T-helper 1 cell treated with Interleukin-12 subunit alpha and Interleukin-12 subunit beta and Interleukin-4 antibody, amounts not matched to agents 30 μg/mL and 1 μg/mL, for 36 hours (primary cell): ENCODE data around the gene SLC9A7.
A peak's percentile ranks its signal among the peaks of the same experiment; 100 is the strongest.

Source experiments
- H3K27ac Mint-ChIP-seq: one replicate; pipeline ENCODE4 v1.8.0; 2021; ENCODE audit warnings: mild to moderate bottlenecking, mixed read lengths
- H3K27me3 Mint-ChIP-seq: one replicate; pipeline ENCODE4 v1.8.0; 2021; ENCODE audit warnings: low read depth, mixed read lengths
- H3K36me3 Mint-ChIP-seq: one replicate; pipeline ENCODE4 v1.8.0; 2021; ENCODE audit warnings: low read depth, mixed read lengths
- H3K4me1 Mint-ChIP-seq: one replicate; pipeline ENCODE4 v1.8.0; 2021; ENCODE audit warnings: low read depth, mixed read lengths
- H3K4me3 Mint-ChIP-seq: one replicate; pipeline ENCODE4 v1.8.0; 2021; ENCODE audit warnings: mild to moderate bottlenecking, moderate library complexity, mixed read lengths
- H3K9me3 Mint-ChIP-seq: one replicate; pipeline ENCODE4 v1.8.0; 2021; ENCODE audit warnings: mixed read lengths

The SLC9A7 gene

GRCh38 chrX:46762963-46763362, 4.0 kb upstream of the SLC9A7 start:
- no peaks in the 10 kb centered on the region for H3K36me3 Mint-ChIP-seq

GRCh38 chrX:46759645-46759974, 692 bp upstream of the SLC9A7 start:
- peaks cover 5% of the 10 kb centered on the region for H3K27me3 Mint-ChIP-seq

More at GRCh38 chrX:46762963-46763362, 4.0 kb upstream of the SLC9A7 start:
- Mint-ChIP-seq H3K4me3 (no peak overlapping the region), H3K4me1 (peaks cover 2% of the 10 kb centered on the region), H3K27me3 (peaks cover 5% of the 10 kb centered on the region), H3K9me3 (peaks cover 3% of the 10 kb centered on the region), H3K27ac (no peak overlapping the region)

GRCh38 chrX:46758163-46758955, 559 bp downstream of the SLC9A7 start:
- H3K36me3 Mint-ChIP-seq, result no peaks in the 10 kb centered on the region
- H3K9me3 Mint-ChIP-seq, result peaks cover under 1% of the 10 kb centered on the region
- peak overlapping the region; percentile 85 for H3K27ac Mint-ChIP-seq
- peaks cover 11% of the 10 kb centered on the region for H3K4me1 Mint-ChIP-seq
- H3K27me3 Mint-ChIP-seq, result peaks cover 5% of the 10 kb centered on the region
- peak overlapping the region; percentile 93 for H3K4me3 Mint-ChIP-seq

More at GRCh38 chrX:46759645-46759974, 692 bp upstream of the SLC9A7 start:
- H3K36me3 Mint-ChIP-seq, result no peaks in the 10 kb centered on the region
- peaks cover 8% of the 10 kb centered on the region for H3K4me1 Mint-ChIP-seq
- H3K4me3 Mint-ChIP-seq, result peak overlapping the region; percentile 87
- H3K27ac Mint-ChIP-seq, result peak overlapping the region; percentile 79
- H3K9me3 Mint-ChIP-seq, result peaks cover 3% of the 10 kb centered on the region

GRCh38 chrX:46757593-46757992, 1.3 kb downstream of the SLC9A7 start:
- peaks cover 5% of the 10 kb centered on the region for H3K27me3 Mint-ChIP-seq
- no peaks in the 10 kb centered on the region for H3K9me3 Mint-ChIP-seq
- peak overlapping the region; percentile 93 for H3K4me3 Mint-ChIP-seq
- peaks cover 11% of the 10 kb centered on the region for H3K4me1 Mint-ChIP-seq
- H3K27ac Mint-ChIP-seq, result peak overlapping the region; percentile 85
- no peaks in the 10 kb centered on the region for H3K36me3 Mint-ChIP-seq

GRCh38 chrX:46757052-46757451, 1.9 kb downstream of the SLC9A7 start:
- Mint-ChIP-seq H3K36me3 (peaks cover 2% of the 10 kb centered on the region), H3K4me1 (peaks cover 14% of the 10 kb centered on the region), H3K27ac (no peak overlapping the region), H3K4me3 (peak overlapping the region; percentile 93), H3K9me3 (no peaks in the 10 kb centered on the region), H3K27me3 (peaks cover 5% of the 10 kb centered on the region)

GRCh38 chrX:46755671-46756070, 3.2 kb downstream of the SLC9A7 start:
- H3K27ac Mint-ChIP-seq, result no peak overlapping the region

GRCh38 chrX:46754586-46755061, 4.3 kb downstream of the SLC9A7 start:
- Mint-ChIP-seq H3K4me1 (peaks cover 14% of the 10 kb centered on the region), H3K27ac (no peak overlapping the region), H3K4me3 (no peak overlapping the region), H3K36me3 (peaks cover 2% of the 10 kb centered on the region), H3K9me3 (no peaks in the 10 kb centered on the region), H3K27me3 (no peaks in the 10 kb centered on the region)

More at GRCh38 chrX:46755671-46756070, 3.2 kb downstream of the SLC9A7 start:
- Mint-ChIP-seq H3K36me3 (peaks cover 2% of the 10 kb centered on the region), H3K4me1 (peaks cover 14% of the 10 kb centered on the region), H3K4me3 (no peak overlapping the region), H3K27me3 (no peaks in the 10 kb centered on the region), H3K9me3 (no peaks in the 10 kb centered on the region)

GRCh38 chrX:46754036-46754435, 4.9 kb downstream of the SLC9A7 start:
- Mint-ChIP-seq H3K4me3 (no peak overlapping the region), H3K36me3 (peaks cover 2% of the 10 kb centered on the region), H3K27ac (no peak overlapping the region), H3K9me3 (no peaks in the 10 kb centered on the region), H3K27me3 (no peaks in the 10 kb centered on the region), H3K4me1 (peaks cover 14% of the 10 kb centered on the region)

GRCh38 chrX:46750889-46751288, 8.0 kb downstream of the SLC9A7 start:
- Mint-ChIP-seq H3K27ac (no peak overlapping the region), H3K4me1 (peaks cover 14% of the 10 kb centered on the region), H3K27me3 (no peaks in the 10 kb centered on the region), H3K36me3 (peaks cover 8% of the 10 kb centered on the region), H3K4me3 (no peak overlapping the region), H3K9me3 (peaks cover 6% of the 10 kb centered on the region)

GRCh38 chrX:46744009-46744408, 14.9 kb downstream of the SLC9A7 start:
- H3K27ac Mint-ChIP-seq, result no peak overlapping the region
- H3K4me3 Mint-ChIP-seq, result no peak overlapping the region
- peaks cover 10% of the 10 kb centered on the region for H3K4me1 Mint-ChIP-seq

GRCh38 chrX:46743046-46743445, 15.9 kb downstream of the SLC9A7 start:
- Mint-ChIP-seq H3K27ac (no peak overlapping the region), H3K4me1 (peaks cover 5% of the 10 kb centered on the region), H3K27me3 (no peaks in the 10 kb centered on the region), H3K4me3 (no peak overlapping the region), H3K9me3 (peaks cover 21% of the 10 kb centered on the region), H3K36me3 (peaks cover 17% of the 10 kb centered on the region)

More at GRCh38 chrX:46744009-46744408, 14.9 kb downstream of the SLC9A7 start:
- peaks cover 17% of the 10 kb centered on the region for H3K36me3 Mint-ChIP-seq
- no peaks in the 10 kb centered on the region for H3K27me3 Mint-ChIP-seq
- H3K9me3 Mint-ChIP-seq, result peaks cover 19% of the 10 kb centered on the region

GRCh38 chrX:46739736-46740135, 19.2 kb downstream of the SLC9A7 start:
- no peak overlapping the region for H3K27ac Mint-ChIP-seq
- peaks cover 35% of the 10 kb centered on the region for H3K9me3 Mint-ChIP-seq
- H3K4me3 Mint-ChIP-seq, result no peak overlapping the region
- H3K36me3 Mint-ChIP-seq, result peaks cover 20% of the 10 kb centered on the region
- H3K4me1 Mint-ChIP-seq, result peaks cover 3% of the 10 kb centered on the region
- no peaks in the 10 kb centered on the region for H3K27me3 Mint-ChIP-seq

- Mint-ChIP-seq H3K27ac (no peak overlapping the region), H3K36me3 (peaks cover 18% of the 10 kb centered on the region), H3K9me3 (peaks cover 45% of the 10 kb centered on the region), H3K4me1 (peaks cover 11% of the 10 kb centered on the region), H3K4me3 (no peak overlapping the region), H3K27me3 (no peaks in the 10 kb centered on the region)
Measured at GRCh38 chrX:46737462-46737861, 21.5 kb downstream of the SLC9A7 start.

GRCh38 chrX:46737041-46737440, 21.9 kb downstream of the SLC9A7 start:
- Mint-ChIP-seq H3K4me1 (peaks cover 11% of the 10 kb centered on the region), H3K27ac (no peak overlapping the region), H3K27me3 (no peaks in the 10 kb centered on the region), H3K9me3 (peaks cover 45% of the 10 kb centered on the region), H3K36me3 (peaks cover 16% of the 10 kb centered on the region), H3K4me3 (no peak overlapping the region)

GRCh38 chrX:46735622-46736021, 23.3 kb downstream of the SLC9A7 start:
- Mint-ChIP-seq H3K4me3 (no peak overlapping the region), H3K4me1 (peaks cover 11% of the 10 kb centered on the region), H3K27me3 (no peaks in the 10 kb centered on the region), H3K27ac (no peak overlapping the region), H3K36me3 (peaks cover 19% of the 10 kb centered on the region), H3K9me3 (peaks cover 45% of the 10 kb centered on the region)
